Activated T-cell treated with anti-CD3 and anti-CD28 coated beads, Interleukin-2, amount 50 U/mL, for 4 hours (primary cell): ENCODE data around the gene LSM6. TPM values are rescaled to one million over a fixed set of nuclear protein-coding genes. Genes with fewer than 3 reads are reported as not detected.
A peak's percentile ranks its signal among the peaks of the same experiment; 100 is the strongest.

Experiments used
- ATAC-seq, 2 donors: fragments of 200-7000 bp; cut with Tn5 transposase; one replicate each; pipeline ENCODE4 v1.10.0; 2021
- DNase-seq: peaks from one replicate; pipeline ENCODE4 v3.0.0-alpha.2; 2020
- H3K27me3 Mint-ChIP-seq: one replicate; pipeline ENCODE4 v1.8.0; 2021; ENCODE audit warnings: low read depth, mixed read lengths
- H3K36me3 Mint-ChIP-seq: one replicate; pipeline ENCODE4 v1.8.0; 2022; ENCODE audit warnings: mixed read lengths; ENCODE audit not compliant: insufficient read depth
- H3K4me1 Mint-ChIP-seq: one replicate; pipeline ENCODE4 v1.8.0; 2021; ENCODE audit warnings: low read depth, mixed read lengths
- H3K4me3 Mint-ChIP-seq: one replicate; pipeline ENCODE4 v1.8.0; 2021; ENCODE audit warnings: mild to moderate bottlenecking, moderate library complexity, mixed read lengths
- H3K9me3 Mint-ChIP-seq: one replicate; pipeline ENCODE4 v1.8.0; 2021; ENCODE audit warnings: mixed read lengths
- total RNA-seq, 3 donors: library from RNA; stranded (reverse); gene quantifications; one replicate each; pipeline ENCODE4 v1.2.1, GENCODE V29; 2021

LSM6 gene
- total RNA-seq, 3 donors from 2014 or later: 80.2 to 98.9 (median 85.6) TPM

GRCh38 chr4:146165840-146166239, 9.7 kb upstream of the LSM6 start:
- Mint-ChIP-seq H3K9me3 (peaks cover 9% of the 10 kb centered on the region), H3K27me3 (peaks cover 13% of the 10 kb centered on the region), H3K4me1 (no peaks in the 10 kb centered on the region), H3K36me3 (no peaks in the 10 kb centered on the region), H3K4me3 (no peak overlapping the region)
- no peak for ATAC-seq
- no peak for DNase-seq

- Mint-ChIP-seq H3K27me3 (peaks cover 10% of the 10 kb centered on the region), H3K4me1 (peaks cover 4% of the 10 kb centered on the region), H3K9me3 (no peaks in the 10 kb centered on the region), H3K36me3 (no peaks in the 10 kb centered on the region), H3K4me3 (no peak overlapping the region)
- ATAC-seq: no peak
- DNase-seq: no peak
Observed at GRCh38 chr4:146170149-146170548, 5.4 kb upstream of the LSM6 start.

- H3K36me3 Mint-ChIP-seq: peaks cover 5% of the 10 kb centered on the region
- peak overlapping the region; percentile 88 for H3K4me3 Mint-ChIP-seq
- DNase-seq (no peak), ATAC-seq (no peak)
- no peaks in the 10 kb centered on the region for H3K9me3 Mint-ChIP-seq
- H3K4me1 Mint-ChIP-seq: peaks cover 55% of the 10 kb centered on the region
- H3K27me3 Mint-ChIP-seq: peaks cover 2% of the 10 kb centered on the region
Observed at GRCh38 chr4:146176891-146177290, 1.4 kb downstream of the LSM6 start.

GRCh38 chr4:146178126-146178525, 2.6 kb downstream of the LSM6 start:
- ATAC-seq (no peak), DNase-seq (no peak)
- no peaks in the 10 kb centered on the region for H3K27me3 Mint-ChIP-seq
- peaks cover 61% of the 10 kb centered on the region for H3K4me1 Mint-ChIP-seq
- peaks cover 12% of the 10 kb centered on the region for H3K36me3 Mint-ChIP-seq
- peak overlapping the region; percentile 37 for H3K4me3 Mint-ChIP-seq
- H3K9me3 Mint-ChIP-seq: no peaks in the 10 kb centered on the region

- DNase-seq (no peak), ATAC-seq (no peak)
- H3K4me3 Mint-ChIP-seq: no peak overlapping the region
- peaks cover 17% of the 10 kb centered on the region for H3K36me3 Mint-ChIP-seq
- H3K4me1 Mint-ChIP-seq: peaks cover 60% of the 10 kb centered on the region
- no peaks in the 10 kb centered on the region for H3K9me3 Mint-ChIP-seq
- H3K27me3 Mint-ChIP-seq: no peaks in the 10 kb centered on the region
Observed at GRCh38 chr4:146179784-146180370, 4.4 kb downstream of the LSM6 start.

- DNase-seq (no peak), ATAC-seq (peak; percentile 51 to 66)
- Mint-ChIP-seq H3K4me3 (no peak overlapping the region), H3K4me1 (peaks cover 46% of the 10 kb centered on the region), H3K36me3 (peaks cover 28% of the 10 kb centered on the region), H3K27me3 (no peaks in the 10 kb centered on the region), H3K9me3 (no peaks in the 10 kb centered on the region)
Observed at GRCh38 chr4:146182443-146182842, 6.9 kb downstream of the LSM6 start.

GRCh38 chr4:146183209-146183608, 7.7 kb downstream of the LSM6 start:
- Mint-ChIP-seq H3K36me3 (peaks cover 34% of the 10 kb centered on the region), H3K9me3 (no peaks in the 10 kb centered on the region), H3K27me3 (no peaks in the 10 kb centered on the region), H3K4me1 (peaks cover 40% of the 10 kb centered on the region), H3K4me3 (no peak overlapping the region)
- ATAC-seq (no peak), DNase-seq (no peak)

DNA sequence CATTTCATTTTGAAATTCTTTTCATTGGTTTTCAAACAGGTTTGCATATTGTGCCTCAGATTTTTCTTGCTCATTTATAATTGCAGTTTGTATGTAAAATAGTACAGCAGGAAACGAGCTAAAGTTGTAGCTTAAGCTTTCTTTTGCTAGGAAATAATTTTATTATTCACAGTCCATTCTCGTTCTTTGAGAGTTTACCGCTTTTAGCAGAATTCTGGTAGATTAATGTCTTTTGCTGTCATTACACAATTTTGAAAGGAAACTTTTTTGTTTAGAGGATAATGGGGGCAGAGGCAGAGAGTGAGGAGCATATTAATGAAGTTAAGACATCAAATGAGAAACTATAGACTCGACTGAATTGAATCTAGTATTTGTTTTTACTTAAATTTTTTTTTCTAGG, 10.5 kb downstream of the LSM6 start:
- H3K9me3 Mint-ChIP-seq: no peaks in the 10 kb centered on the region
- peaks cover 38% of the 10 kb centered on the region for H3K36me3 Mint-ChIP-seq

GRCh38 chr4:146186596-146186995, 11.1 kb downstream of the LSM6 start:
- Mint-ChIP-seq H3K4me1 (peaks cover 11% of the 10 kb centered on the region), H3K4me3 (no peak overlapping the region), H3K36me3 (peaks cover 42% of the 10 kb centered on the region), H3K9me3 (no peaks in the 10 kb centered on the region), H3K27me3 (no peaks in the 10 kb centered on the region)
- no peak for ATAC-seq
- no peak for DNase-seq

More for the DNA sequence above, 10.5 kb downstream of the LSM6 start:
- H3K4me1 Mint-ChIP-seq: peaks cover 14% of the 10 kb centered on the region
- ATAC-seq (no peak), DNase-seq (no peak)
- H3K4me3 Mint-ChIP-seq: no peak overlapping the region
- no peaks in the 10 kb centered on the region for H3K27me3 Mint-ChIP-seq

DNA sequence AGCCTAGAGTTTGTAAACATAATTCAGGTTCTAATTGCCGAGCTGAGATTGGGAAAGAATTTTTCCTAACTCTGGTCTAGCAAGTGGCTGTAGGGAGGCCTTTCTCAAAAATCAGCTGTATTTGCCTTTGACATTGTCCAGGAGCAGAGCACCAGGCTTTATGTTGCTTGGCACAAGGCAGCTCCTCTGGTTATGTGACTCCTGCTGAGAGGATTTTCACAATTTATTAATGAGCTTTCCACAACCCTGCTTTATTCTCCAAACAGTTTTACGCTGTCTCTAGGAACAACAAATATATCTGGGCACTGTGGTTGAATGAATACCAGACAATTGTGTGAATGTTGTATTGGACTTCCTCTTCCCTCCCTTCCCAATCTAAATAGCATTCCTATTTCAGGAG, 14.9 kb downstream of the LSM6 start:
- H3K9me3 Mint-ChIP-seq: no peaks in the 10 kb centered on the region
- H3K27me3 Mint-ChIP-seq: no peaks in the 10 kb centered on the region
- peaks cover 2% of the 10 kb centered on the region for H3K4me1 Mint-ChIP-seq
- ATAC-seq: no peak
- DNase-seq: no peak
- H3K4me3 Mint-ChIP-seq: no peak overlapping the region
- H3K36me3 Mint-ChIP-seq: peaks cover 34% of the 10 kb centered on the region

DNA sequence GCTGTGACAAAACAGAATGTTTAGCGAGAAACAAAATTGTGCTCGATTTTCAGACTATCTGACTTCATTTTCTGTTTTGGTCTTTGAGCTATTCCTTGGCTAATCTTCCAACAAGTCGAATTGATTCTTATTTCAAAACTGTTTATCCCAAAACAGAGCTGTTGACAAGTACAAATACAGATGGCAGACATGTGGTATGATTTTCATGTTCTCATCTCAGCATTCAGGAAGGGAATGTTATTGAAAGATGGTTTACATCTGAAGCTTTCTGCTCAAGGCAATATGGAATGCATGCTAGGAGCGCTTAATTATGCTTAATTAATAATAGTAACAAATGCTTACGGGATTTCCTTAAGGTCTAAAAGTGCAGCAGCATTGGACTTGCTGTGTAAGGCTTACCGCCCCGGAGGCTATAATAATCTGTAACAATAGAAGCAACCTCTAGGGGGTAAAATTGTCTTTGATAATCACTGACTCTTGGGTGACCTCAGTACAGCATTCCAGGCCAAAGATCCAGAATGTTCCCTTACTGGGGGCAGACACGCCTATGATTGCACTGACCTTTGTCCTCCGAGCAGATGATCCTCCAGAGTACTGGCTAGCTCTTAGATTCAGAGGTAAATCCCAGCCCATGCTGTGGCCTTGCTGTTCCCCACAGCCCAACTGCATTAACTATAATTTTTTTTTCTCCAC, 16.4 kb downstream of the LSM6 start:
- Mint-ChIP-seq H3K36me3 (peaks cover 31% of the 10 kb centered on the region), H3K4me1 (no peaks in the 10 kb centered on the region), H3K27me3 (no peaks in the 10 kb centered on the region), H3K9me3 (no peaks in the 10 kb centered on the region), H3K4me3 (no peak overlapping the region)
- ATAC-seq (no peak), DNase-seq (no peak)

DNA sequence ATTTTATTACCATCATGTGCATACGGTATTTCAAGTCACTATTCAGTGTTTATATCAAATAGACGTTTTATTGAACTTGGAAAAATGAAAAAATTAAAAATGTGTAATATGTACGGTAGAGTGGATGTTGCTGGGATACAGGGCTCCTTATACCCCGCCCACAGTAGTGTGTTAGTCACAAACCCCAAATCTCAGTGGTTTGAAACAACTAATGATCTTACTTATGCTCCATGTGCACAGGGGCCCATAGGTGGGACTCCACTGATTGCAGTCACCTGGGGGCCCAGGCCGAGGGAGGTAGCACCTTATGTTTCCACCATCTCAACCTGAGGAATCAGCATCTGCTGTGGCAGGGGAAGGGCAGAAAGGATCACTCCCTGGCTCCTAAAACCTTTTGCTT, 18.1 kb downstream of the LSM6 start:
- Mint-ChIP-seq H3K4me3 (no peak overlapping the region), H3K27me3 (no peaks in the 10 kb centered on the region), H3K4me1 (no peaks in the 10 kb centered on the region), H3K9me3 (no peaks in the 10 kb centered on the region), H3K36me3 (peaks cover 17% of the 10 kb centered on the region)
- DNase-seq (no peak), ATAC-seq (no peak)

GRCh38 chr4:146194212-146194611, 18.7 kb downstream of the LSM6 start:
- ATAC-seq (no peak), DNase-seq (no peak)
- H3K9me3 Mint-ChIP-seq: no peaks in the 10 kb centered on the region
- no peak overlapping the region for H3K4me3 Mint-ChIP-seq
- peaks cover 17% of the 10 kb centered on the region for H3K36me3 Mint-ChIP-seq
- no peaks in the 10 kb centered on the region for H3K4me1 Mint-ChIP-seq
- H3K27me3 Mint-ChIP-seq: no peaks in the 10 kb centered on the region

DNA sequence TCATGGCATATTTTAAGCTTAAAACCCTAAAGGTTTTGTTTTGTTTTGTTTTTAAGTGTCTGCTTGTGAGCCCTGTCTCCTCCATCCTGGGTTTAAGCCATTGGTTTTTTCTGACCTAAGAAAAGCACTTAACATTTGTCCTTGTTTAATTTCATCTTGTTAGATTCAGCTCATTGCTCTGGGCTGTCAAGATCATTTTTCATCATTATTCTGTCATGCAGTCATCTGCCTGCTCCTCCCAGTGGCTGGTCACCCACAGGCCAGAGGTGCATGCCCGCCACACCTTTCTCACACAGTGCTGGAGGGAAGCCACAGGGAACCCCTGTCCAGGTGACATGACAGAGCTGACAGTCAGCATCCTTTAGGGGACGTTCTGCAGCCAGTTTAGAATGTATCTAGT, 27.1 kb downstream of the LSM6 start:
- Mint-ChIP-seq H3K9me3 (peaks cover 7% of the 10 kb centered on the region), H3K4me1 (no peaks in the 10 kb centered on the region), H3K27me3 (no peaks in the 10 kb centered on the region), H3K36me3 (peaks cover 26% of the 10 kb centered on the region), H3K4me3 (no peak overlapping the region)
- no peak for ATAC-seq
- no peak for DNase-seq

DNA sequence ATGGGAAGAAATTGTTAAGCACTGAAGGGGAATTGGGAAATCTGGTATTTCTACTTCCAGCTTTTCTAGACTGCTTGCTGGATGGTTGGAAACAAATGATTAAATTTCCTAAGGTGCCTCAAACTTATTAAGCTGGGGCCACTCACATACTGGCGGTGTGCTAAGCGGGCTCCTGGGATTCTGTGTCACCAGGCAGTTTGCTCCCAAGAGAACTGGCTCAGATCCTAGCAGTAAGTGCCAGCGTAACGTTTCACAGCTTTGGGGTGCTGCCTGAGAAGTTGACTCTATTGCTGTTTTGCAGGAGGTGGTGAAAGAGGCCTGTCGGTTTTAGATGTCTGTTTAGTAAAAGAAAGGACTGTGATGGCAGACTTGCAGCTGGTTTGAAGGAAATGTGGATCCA, 31.9 kb downstream of the LSM6 start:
- H3K4me3 Mint-ChIP-seq: no peak overlapping the region
- H3K4me1 Mint-ChIP-seq: no peaks in the 10 kb centered on the region
- ATAC-seq (no peak), DNase-seq (no peak)
- peaks cover 7% of the 10 kb centered on the region for H3K9me3 Mint-ChIP-seq
- peaks cover 19% of the 10 kb centered on the region for H3K36me3 Mint-ChIP-seq
- H3K27me3 Mint-ChIP-seq: no peaks in the 10 kb centered on the region
